HepG2 (cell line): ENCODE results near the gene PHKG2. TPM values are rescaled to one million over a fixed set of nuclear protein-coding genes. Genes with fewer than 3 reads are reported as not detected.

Experiments
- GABPA ChIP-seq, 2 experiments: IDR thresholded peaks; 2 replicates each; pipeline ENCODE4 v1.6.1; 2011 to 2016; ENCODE audit warnings: low read depth in 2 of 2, low read length in 1 of 2, missing biosample characterization in 1 of 2, missing genetic modification characterization in 1 of 2
- HCFC1 ChIP-seq: fragments of 150-350 bp; IDR thresholded peaks from 2 replicates; pipeline ENCODE4 v1.6.1; 2014; ENCODE audit warnings: low read depth, low read length
- SATB2 ChIP-seq: sonication (generic); formaldehyde crosslinking; IDR thresholded peaks from 2 replicates; pipeline ENCODE4 v1.5.0; 2020; ENCODE audit warnings: missing genetic modification reagents
- SMAD1 ChIP-seq: sonication (generic); formaldehyde crosslinking; IDR thresholded peaks from 2 replicates; pipeline ENCODE4 v1.4.0; 2020; ENCODE audit warnings: missing genetic modification reagents, low read depth, mild to moderate bottlenecking, borderline replicate concordance
- SRSF1 ChIP-seq: fragments of 200-400 bp; formaldehyde crosslinking; optimal IDR thresholded peaks from 2 replicates; pipeline ENCODE3; 2017; ENCODE audit warnings: mild to moderate bottlenecking, low read depth, low read length, moderate library complexity
- TEAD2 ChIP-seq: sonication (generic); formaldehyde crosslinking; IDR thresholded peaks from 2 replicates; pipeline ENCODE4 v1.9.0; 2021; ENCODE audit warnings: missing genetic modification reagents
- TEAD3 ChIP-seq: optimal IDR thresholded peaks from 2 replicates; pipeline ENCODE3; 2016; ENCODE audit warnings: borderline replicate concordance
- TRIM24 ChIP-seq: sonication (generic); formaldehyde crosslinking; IDR thresholded peaks from 2 replicates; pipeline ENCODE4 v1.8.0; 2022; ENCODE audit warnings: mild to moderate bottlenecking, missing genetic modification reagents
- YY1 ChIP-seq: IDR thresholded peaks from 2 replicates; pipeline ENCODE4 v1.6.1; 2011; ENCODE audit warnings: low read length, low read depth, moderate library complexity, mild to moderate bottlenecking; ENCODE audit not compliant: insufficient read depth, insufficient replicate concordance
- ZNF329 ChIP-seq: sonication (generic); formaldehyde crosslinking; IDR thresholded peaks from 2 replicates; pipeline ENCODE4 v1.9.0; 2021; ENCODE audit warnings: low read depth, mild to moderate bottlenecking, missing genetic modification reagents
- ZNF333 ChIP-seq: sonication (generic); formaldehyde crosslinking; IDR thresholded peaks from 2 replicates; pipeline ENCODE4 v1.4.0; 2020; ENCODE audit warnings: mild to moderate bottlenecking, missing genetic modification reagents, borderline replicate concordance
- ZNF33A ChIP-seq: sonication (generic); formaldehyde crosslinking; IDR thresholded peaks from 2 replicates; pipeline ENCODE4 v1.5.1; 2020; ENCODE audit warnings: missing genetic modification reagents, mild to moderate bottlenecking, moderate library complexity, borderline replicate concordance
- ZNF563 ChIP-seq: sonication (generic); formaldehyde crosslinking; IDR thresholded peaks from 2 replicates; pipeline ENCODE4 v1.8.0; 2022; ENCODE audit warnings: mild to moderate bottlenecking, moderate library complexity, missing genetic modification reagents
- ZNF720 ChIP-seq: sonication (generic); formaldehyde crosslinking; IDR thresholded peaks from 2 replicates; pipeline ENCODE4 v1.4.0; 2020; ENCODE audit warnings: missing genetic modification reagents
- ZSCAN31 ChIP-seq: sonication (generic); formaldehyde crosslinking; IDR thresholded peaks from 2 replicates; pipeline ENCODE4 v1.5.0; 2020; ENCODE audit warnings: low read depth, mild to moderate bottlenecking, missing genetic modification reagents
- polyA plus RNA-seq, 8 experiments: library from polyadenylated mRNA; depleted of rRNA in 3 of 8; stranded (reverse) in 7 of 8; unstranded in 1 of 8; fragments of >200 nt; fragmentation: Illumina TruSeq in 4 of 8; extraction: Trizol in 4 of 8; gene quantifications; 2 replicates each; pipeline versions ENCODE4 v1.2.1 to v1.2.3, GENCODE V29; 2011 to 2016; ENCODE audit warnings: low read depth in 4 of 8, missing spikeins in 1 of 8, mixed read lengths in 1 of 8; ENCODE audit not compliant: insufficient read depth in 1 of 8
- total RNA-seq, 5 experiments: library from RNA; depleted of rRNA; stranded (reverse); fragments of >200 nt; fragmentation: Illumina TruSeq; extraction: Trizol; gene quantifications; 2 replicates each; pipeline ENCODE4 v1.2.3, GENCODE V29; 2016; ENCODE audit warnings: low read depth in 1 of 5
- TF ChIP-seq, protein P1 (sequence below): sonication (generic); formaldehyde crosslinking; IDR thresholded peaks from 2 replicates; pipeline ENCODE4 v1.5.0; 2020; ENCODE audit warnings: missing genetic modification reagents, mild to moderate bottlenecking, borderline replicate concordance
- TF ChIP-seq, protein P2 (sequence below): sonication (generic); formaldehyde crosslinking; conservative IDR thresholded peaks from 2 replicates; pipeline ENCODE4 v1.8.1; 2023; ENCODE audit warnings: missing genetic modification reagents
- TF ChIP-seq, protein P3 (sequence below): IDR thresholded peaks from 2 replicates; pipeline ENCODE4 v1.6.1; 2012; ENCODE audit warnings: low read depth, low read length, improper control_type of control experiment
- TF ChIP-seq, protein P4 (sequence below): fragments of 450-650 bp; IDR thresholded peaks from 2 replicates; pipeline ENCODE4 v1.6.1; 2017
- TF ChIP-seq, protein P5 (sequence below): sonication (generic); formaldehyde crosslinking; IDR thresholded peaks from 2 replicates; pipeline ENCODE4 v1.4.0; 2020; ENCODE audit warnings: mild to moderate bottlenecking, missing genetic modification reagents

PHKG2 gene
- total and polyA plus RNA-seq, 2 of the 13 experiments (the other 11 are each of a cell fraction or from before 2014, with no cell fraction given), result 37.4 to 42.1 TPM

DNA sequence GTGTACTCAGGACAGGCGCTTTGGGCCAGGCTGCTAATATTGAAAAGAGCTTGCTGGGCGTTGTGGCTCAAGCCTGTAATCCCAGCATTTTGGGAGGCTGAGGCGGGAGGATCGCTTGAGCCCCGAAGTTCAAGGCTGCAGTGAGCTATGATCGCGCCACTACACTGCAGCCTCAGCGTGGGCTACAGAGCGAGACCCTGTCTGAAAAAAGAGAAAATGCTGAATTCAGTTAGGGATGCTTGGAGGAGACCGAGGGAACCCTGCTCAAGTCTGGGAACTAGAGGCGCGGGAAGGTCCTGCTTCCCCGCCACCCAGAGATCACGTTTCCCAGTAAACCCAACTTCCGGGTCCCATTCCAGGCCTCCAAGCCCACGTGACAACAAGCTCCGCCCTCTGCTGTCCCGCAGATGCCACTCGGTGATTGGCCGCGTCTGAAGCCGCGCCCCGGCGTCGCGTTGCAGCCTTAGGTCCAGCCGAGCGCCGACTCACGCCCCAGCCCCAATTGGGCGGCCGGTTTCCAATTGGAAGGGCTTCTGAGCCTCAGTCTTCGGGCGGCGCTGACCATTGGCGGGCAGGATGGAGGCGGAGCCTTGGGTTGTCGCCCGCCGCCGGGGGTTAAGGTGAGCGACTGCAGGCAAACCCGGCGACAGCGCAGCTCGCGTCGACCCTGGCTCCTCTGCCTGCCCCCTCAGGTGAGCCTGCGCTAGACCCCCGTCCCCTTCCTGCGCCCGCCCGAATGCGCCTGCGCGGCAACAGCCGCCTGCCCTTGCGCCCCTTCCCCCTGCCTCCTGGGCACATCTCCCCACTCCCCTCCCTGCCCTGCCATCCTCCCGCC lies at the start of gene PHKG2 (continued):
- TF ChIP-seq, protein P1, sequence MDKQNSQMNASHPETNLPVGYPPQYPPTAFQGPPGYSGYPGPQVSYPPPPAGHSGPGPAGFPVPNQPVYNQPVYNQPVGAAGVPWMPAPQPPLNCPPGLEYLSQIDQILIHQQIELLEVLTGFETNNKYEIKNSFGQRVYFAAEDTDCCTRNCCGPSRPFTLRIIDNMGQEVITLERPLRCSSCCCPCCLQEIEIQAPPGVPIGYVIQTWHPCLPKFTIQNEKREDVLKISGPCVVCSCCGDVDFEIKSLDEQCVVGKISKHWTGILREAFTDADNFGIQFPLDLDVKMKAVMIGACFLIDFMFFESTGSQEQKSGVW (CRISPR knock-in tag), result no peak
- peak; percentile 76; the same call in 1 of the 2 replicates for TF ChIP-seq ZNF563 (CRISPR knock-in tag)
- TF ChIP-seq, protein P2, sequence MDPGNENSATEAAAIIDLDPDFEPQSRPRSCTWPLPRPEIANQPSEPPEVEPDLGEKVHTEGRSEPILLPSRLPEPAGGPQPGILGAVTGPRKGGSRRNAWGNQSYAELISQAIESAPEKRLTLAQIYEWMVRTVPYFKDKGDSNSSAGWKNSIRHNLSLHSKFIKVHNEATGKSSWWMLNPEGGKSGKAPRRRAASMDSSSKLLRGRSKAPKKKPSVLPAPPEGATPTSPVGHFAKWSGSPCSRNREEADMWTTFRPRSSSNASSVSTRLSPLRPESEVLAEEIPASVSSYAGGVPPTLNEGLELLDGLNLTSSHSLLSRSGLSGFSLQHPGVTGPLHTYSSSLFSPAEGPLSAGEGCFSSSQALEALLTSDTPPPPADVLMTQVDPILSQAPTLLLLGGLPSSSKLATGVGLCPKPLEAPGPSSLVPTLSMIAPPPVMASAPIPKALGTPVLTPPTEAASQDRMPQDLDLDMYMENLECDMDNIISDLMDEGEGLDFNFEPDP (CRISPR knock-in tag), result no peak
- TF ChIP-seq, protein P3, sequence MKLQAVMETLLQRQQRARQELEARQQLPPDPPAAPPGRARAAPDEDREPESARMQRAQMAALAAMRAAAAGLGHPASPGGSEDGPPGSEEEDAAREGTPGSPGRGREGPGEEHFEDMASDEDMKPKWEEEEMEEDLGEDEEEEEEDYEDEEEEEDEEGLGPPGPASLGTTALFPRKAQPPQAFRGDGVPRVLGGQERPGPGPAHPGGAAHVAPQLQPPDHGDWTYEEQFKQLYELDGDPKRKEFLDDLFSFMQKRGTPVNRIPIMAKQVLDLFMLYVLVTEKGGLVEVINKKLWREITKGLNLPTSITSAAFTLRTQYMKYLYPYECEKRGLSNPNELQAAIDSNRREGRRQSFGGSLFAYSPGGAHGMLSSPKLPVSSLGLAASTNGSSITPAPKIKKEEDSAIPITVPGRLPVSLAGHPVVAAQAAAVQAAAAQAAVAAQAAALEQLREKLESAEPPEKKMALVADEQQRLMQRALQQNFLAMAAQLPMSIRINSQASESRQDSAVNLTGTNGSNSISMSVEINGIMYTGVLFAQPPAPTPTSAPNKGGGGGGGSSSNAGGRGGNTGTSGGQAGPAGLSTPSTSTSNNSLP, result no peak
- TF ChIP-seq SRSF1, result peak; percentile 36
- peak; percentile 36; the same call in 1 of the 2 replicates for TF ChIP-seq SMAD1 (CRISPR knock-in tag)
- no peak for TF ChIP-seq ZNF333 (CRISPR knock-in tag)
- TF ChIP-seq GABPA (IDR thresholded peaks at IDR 0.05; ENCODE audit: low read depth, low read length), result no peak
- TF ChIP-seq GABPA (CRISPR knock-in tag; IDR thresholded peaks at IDR 0.05; ENCODE audit: low read depth), result peak; percentile 82
- TF ChIP-seq, protein P4, sequence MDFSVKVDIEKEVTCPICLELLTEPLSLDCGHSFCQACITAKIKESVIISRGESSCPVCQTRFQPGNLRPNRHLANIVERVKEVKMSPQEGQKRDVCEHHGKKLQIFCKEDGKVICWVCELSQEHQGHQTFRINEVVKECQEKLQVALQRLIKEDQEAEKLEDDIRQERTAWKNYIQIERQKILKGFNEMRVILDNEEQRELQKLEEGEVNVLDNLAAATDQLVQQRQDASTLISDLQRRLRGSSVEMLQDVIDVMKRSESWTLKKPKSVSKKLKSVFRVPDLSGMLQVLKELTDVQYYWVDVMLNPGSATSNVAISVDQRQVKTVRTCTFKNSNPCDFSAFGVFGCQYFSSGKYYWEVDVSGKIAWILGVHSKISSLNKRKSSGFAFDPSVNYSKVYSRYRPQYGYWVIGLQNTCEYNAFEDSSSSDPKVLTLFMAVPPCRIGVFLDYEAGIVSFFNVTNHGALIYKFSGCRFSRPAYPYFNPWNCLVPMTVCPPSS, result no peak
- TF ChIP-seq ZNF329 (CRISPR knock-in tag), result 0 out of 2 replicates have a peak, but pooled peaks have one; percentile 8
- no peak for TF ChIP-seq TRIM24 (CRISPR knock-in tag)
- no peak for TF ChIP-seq HCFC1
- peak; percentile 63 for TF ChIP-seq YY1
- TF ChIP-seq ZNF33A, result no peak
- TF ChIP-seq ZSCAN31 (CRISPR knock-in tag), result peak; percentile 89
- TF ChIP-seq, protein P5, sequence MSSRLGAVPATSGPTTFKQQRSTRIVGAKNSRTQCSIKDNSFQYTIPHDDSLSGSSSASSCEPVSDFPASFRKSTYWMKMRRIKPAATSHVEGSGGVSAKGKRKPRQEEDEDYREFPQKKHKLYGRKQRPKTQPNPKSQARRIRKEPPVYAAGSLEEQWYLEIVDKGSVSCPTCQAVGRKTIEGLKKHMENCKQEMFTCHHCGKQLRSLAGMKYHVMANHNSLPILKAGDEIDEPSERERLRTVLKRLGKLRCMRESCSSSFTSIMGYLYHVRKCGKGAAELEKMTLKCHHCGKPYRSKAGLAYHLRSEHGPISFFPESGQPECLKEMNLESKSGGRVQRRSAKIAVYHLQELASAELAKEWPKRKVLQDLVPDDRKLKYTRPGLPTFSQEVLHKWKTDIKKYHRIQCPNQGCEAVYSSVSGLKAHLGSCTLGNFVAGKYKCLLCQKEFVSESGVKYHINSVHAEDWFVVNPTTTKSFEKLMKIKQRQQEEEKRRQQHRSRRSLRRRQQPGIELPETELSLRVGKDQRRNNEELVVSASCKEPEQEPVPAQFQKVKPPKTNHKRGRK, result no peak
- TF ChIP-seq TEAD2 (CRISPR knock-in tag), result no peak
- TF ChIP-seq SATB2 (CRISPR knock-in tag), result no peak
- TF ChIP-seq ZNF720 (CRISPR knock-in tag), result no peak
- peak; percentile 93 for TF ChIP-seq TEAD3 (CRISPR knock-in tag)
